Measurements from ENCODE around the gene LUC7L2.
"Not testable (repeated sequence)": the region's sequence is repeated elsewhere in the genome, so short reads cannot be mapped to it uniquely, and the experiment has no call there.

LUC7L2 gene

DNA sequence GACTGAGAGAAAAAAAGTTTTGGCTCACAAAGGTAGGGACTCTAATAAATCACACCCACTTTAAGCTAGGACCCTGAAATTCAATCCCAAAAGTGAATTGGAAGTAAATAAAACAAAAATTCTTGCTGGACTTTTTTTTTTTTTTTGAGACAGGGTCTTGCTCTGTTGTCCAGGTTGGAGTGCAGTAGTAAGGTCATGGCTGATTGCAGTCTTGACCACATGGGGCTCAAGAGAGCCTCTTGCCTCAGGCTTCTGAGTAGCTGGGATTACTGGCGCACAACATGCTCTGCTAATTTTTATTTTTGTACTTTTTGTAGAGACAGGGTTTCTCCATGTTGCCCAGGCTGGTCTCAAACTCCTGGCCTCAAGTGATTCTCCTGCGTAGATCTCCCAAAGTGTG is 5.0 kb upstream of the LUC7L2 start:
- no peak overlapping the region for H3K4me3 ChIP-seq (ENCODE audit: low read depth, low read length)
- DNase-seq (ENCODE audit: low read depth, low spot score), result no peak
- in situ Hi-C loops (cut with HindIII; ENCODE audit: low sequenced_read_pairs), result no loop called here
- TF ChIP-seq, protein P1, sequence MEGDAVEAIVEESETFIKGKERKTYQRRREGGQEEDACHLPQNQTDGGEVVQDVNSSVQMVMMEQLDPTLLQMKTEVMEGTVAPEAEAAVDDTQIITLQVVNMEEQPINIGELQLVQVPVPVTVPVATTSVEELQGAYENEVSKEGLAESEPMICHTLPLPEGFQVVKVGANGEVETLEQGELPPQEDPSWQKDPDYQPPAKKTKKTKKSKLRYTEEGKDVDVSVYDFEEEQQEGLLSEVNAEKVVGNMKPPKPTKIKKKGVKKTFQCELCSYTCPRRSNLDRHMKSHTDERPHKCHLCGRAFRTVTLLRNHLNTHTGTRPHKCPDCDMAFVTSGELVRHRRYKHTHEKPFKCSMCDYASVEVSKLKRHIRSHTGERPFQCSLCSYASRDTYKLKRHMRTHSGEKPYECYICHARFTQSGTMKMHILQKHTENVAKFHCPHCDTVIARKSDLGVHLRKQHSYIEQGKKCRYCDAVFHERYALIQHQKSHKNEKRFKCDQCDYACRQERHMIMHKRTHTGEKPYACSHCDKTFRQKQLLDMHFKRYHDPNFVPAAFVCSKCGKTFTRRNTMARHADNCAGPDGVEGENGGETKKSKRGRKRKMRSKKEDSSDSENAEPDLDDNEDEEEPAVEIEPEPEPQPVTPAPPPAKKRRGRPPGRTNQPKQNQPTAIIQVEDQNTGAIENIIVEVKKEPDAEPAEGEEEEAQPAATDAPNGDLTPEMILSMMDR (IDR thresholded peaks at IDR 0.05; ENCODE audit: low read depth, low read length), result no peak

DNA sequence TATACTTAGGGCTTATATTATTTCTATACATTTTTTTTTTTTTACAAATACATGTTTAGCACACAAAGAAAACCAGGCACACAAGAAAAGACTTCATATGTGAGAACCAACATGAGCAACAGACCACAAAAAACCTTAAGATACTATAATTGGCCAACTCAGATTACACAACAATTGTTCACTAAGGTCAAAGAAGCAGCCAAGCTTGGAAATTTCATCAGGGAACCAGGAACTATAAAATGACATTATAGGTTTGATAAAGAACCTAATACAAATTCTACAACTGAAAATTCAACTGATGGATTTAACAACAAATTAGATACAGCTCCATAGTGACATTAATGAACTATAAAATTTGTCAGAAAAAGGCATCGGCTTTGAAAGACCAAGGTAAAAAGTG is 4.4 kb upstream of the LUC7L2 start:
- TF ChIP-seq, protein P1 (IDR thresholded peaks at IDR 0.05; ENCODE audit: low read depth, low read length), result no peak
- no peak for DNase-seq (ENCODE audit: low read depth, low spot score)
- no peak overlapping the region for H3K4me3 ChIP-seq (ENCODE audit: low read depth, low read length)
- in situ Hi-C loops (cut with HindIII; ENCODE audit: low sequenced_read_pairs), result no loop called here

DNA sequence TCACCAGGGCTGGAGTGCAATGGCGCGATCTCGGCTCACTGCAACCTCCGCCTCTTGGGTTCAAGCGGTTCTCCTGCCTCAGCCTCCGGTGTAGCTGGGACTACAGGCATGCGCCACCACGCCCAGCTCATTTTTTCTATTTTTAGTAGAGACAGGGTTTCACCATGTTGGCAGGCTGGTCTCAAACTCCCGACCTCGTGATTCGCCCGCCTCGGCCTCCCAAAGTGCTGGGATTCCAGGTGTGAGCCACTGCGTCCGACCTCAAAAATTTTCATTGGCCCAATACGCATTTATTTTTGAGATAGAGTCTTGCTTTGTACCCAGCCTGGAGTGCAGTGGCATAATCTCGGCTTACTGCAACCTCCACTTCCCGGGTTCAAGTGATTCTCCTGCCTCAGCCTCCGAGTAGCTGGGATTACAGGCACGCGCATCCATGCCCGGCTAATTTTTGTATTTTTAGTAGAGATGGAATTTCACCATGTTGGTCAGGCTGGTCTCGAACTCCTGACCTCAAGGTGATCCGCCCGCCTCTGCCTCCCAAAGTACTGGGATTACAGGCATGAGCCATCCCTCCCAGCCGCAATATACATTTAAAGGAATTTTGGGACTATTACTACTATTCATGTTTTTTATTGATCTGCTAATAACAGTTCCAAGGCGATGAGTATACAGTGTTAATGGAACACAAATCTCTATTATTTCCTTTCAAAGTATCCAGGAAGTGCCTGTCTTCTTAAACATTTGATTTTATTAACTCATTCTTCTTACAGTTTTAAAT is 1.8 kb upstream of the LUC7L2 start:
- H3K4me3 ChIP-seq (ENCODE audit: low read depth, low read length), result peak overlapping the region; percentile 97
- DNase-seq (ENCODE audit: low read depth, low spot score); in situ Hi-C loops (cut with HindIII; ENCODE audit: low sequenced_read_pairs): not testable (repeated sequence)

DNA sequence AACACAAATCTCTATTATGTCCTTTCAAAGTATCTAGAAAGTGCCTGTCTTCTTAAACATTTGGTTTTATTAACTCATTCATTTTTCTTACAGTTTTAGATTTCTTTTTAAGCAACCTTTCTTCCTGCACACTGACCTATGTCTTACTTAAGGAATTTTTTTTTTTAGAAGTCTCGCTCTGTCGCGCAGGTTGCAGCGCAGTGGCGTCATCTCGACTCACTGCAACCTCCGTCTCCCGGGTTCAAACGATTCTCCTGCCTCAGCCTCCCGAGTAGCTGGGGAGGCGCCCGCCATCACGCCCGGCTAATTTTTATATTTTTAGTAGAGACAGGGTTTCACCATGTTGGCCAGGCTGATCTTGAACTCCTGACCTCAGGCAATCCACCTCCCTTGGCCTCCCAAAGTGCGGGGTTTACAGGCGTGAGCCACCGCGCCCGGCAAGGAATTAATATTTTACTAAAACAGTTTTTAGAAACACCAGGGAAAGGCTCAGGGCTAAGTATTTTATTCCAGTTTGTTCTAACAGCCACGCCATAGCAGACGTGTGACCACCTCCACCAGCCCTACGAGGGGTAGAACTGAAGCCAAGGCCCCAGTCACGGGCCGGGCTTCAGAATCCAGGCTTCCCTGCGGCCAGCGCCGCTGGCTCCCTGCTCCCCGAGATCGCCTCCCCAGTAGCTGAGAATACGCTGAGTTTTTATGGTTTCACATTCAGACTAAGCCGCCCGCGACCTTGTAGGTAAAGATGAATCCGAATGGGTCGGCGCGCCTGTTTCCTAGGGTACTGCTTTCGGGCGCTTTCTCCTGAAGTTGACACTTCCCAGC is 941 bp upstream of the LUC7L2 start:
- H3K4me3 ChIP-seq (ENCODE audit: low read depth, low read length), result peak overlapping the region; percentile 97
- TF ChIP-seq, protein P1 (IDR thresholded peaks at IDR 0.05; ENCODE audit: low read depth, low read length), result no peak
- in situ Hi-C loops (cut with HindIII; ENCODE audit: low sequenced_read_pairs), result no loop called here
- peak; percentile 36 for DNase-seq (ENCODE audit: low read depth, low spot score)

DNA sequence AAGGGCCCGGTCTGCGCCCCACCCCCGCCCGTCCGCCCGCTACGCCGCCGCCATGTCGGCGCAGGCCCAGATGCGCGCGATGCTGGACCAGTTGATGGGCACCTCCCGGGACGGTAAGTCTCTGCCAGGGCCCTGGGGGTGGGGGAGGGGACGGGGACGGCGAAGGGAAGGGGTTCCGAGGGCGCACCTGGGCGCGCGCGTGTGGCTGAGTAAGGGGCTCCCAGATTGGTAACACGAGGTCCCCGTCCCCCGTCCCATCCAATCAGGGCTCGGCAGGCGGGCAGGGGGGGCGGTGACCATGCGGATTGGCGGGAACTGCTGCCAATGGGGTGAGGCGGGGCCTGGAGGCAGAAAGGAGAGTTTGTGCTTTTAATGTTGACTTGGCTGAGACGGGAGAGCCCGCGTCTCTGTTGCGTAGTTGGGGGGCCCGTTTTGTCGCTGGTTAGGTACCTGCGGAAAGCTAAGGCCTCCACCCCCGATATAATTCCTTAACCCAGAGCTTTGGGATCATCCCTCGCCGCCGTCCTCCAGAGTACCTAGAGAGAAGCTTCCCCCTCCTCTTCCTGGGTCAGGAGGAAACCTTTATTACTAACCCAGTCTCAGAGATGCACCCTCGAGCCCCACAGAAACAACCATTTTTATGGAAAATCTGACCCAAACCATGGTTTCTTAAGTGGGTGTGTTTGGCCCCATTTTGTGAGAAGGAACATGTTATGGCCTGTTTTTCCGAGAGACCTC is 685 bp downstream of the LUC7L2 start:
- TF ChIP-seq, protein P1 (IDR thresholded peaks at IDR 0.05; ENCODE audit: low read depth, low read length), result no peak
- peak overlapping the region; percentile 97 for H3K4me3 ChIP-seq (ENCODE audit: low read depth, low read length)
- peak; percentile 96 for DNase-seq (ENCODE audit: low read depth, low spot score)
- in situ Hi-C loops (cut with HindIII; ENCODE audit: low sequenced_read_pairs), result no loop called here

DNA sequence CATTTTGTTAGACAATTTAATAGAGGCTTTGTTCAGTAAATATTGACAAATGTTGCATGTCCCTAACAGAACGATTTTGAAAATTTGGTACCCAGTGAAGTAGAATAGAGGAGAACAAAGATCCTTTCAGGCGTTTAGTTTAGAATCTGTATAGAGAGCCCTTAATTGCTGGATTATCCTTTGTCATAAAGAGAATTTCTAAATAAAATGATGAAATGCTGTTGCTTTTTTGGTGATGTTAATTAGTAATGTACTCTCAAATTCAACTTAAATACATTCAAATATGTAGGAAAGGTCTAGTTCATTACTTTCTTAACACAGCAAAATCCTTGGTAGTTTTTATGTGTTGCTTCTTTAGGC is 1.2 kb downstream of the LUC7L2 start:
- in situ Hi-C loops (cut with HindIII; ENCODE audit: low sequenced_read_pairs), result no loop called here
- TF ChIP-seq, protein P1 (IDR thresholded peaks at IDR 0.05; ENCODE audit: low read depth, low read length), result no peak
- H3K4me3 ChIP-seq (ENCODE audit: low read depth, low read length), result peak overlapping the region; percentile 97
- no peak for DNase-seq (ENCODE audit: low read depth, low spot score)
